AG20443 (cell line): ENCODE results near the gene GAL.

Experiments used
- DNase-seq: peaks from one replicate; pipeline ENCODE4 v3.0.0; 2012; ENCODE audit warnings: low spot score, mixed read lengths

GAL gene

DNA sequence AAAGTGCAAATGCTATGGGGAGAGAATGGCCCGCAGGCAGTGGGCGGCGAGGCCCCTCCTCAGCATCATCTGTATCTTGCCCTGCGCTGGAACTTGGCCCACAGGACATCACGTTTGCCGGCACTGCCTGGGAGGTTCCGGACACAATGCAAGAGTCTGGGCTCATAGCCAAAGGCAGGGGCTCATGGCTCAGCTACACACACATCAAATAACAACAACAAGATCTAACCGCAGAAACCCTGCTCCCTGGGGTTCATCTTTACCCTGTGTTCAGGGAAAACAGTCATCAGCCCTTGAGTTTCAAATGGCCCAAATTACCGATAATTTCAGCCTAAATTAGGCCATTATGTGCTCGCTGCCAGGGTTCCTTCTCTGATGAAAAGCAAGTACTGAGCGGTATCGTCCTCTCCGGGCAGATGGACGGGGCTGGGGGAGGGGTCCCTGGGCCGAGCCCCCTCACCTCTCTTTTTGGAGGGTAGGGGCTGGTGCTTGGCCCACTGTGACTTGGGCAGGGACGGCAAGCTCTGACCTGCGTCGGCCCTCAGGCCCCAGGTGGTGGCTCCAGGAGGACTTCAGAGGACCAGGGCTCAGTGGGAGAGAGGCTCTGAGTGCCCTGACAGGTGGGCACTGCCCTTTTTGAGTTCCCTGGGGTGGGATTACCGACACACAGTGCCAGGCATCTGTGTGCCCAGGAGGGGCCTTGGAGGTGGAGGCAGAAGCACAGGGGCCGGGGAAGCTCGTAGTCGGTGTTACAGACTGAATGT is 25.0 kb upstream of the GAL start:
- DNase-seq: peak; percentile 93

DNA sequence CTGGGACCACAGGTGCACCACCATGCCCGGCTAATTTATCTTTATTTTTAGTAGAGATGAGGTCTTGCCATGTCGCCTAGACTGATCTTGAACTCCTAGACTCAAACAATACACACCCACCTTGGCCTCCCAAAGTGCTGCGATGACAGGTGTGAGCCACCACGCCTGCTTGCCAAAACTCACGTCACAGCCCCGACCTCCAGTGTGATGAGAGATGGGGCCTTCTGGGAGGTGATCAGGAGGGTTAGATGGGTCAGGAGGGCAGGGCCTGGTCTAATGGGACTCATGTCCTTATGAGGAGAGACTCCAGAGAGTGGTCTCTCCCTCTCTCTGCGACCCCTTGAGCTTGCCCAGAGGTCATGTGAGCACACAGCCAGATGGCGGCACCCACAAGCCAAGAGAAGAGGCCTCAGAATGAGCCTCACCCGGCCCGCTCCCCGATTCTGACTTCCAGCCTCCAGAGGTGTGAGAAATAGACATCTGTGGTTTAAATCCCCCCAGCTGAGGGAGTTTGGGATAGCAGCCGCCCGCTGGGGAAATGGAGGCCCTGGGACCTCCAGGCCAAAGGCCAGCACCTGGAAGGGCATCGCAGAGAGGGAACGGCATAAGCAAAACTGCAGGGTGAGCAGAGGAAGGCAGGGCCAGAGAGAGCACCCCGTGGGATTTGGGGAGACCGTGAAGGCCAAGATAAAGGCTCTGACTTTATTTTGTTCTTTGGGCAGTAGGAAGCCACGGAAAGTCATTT is 24.1 kb upstream of the GAL start:
- DNase-seq: no peak

DNA sequence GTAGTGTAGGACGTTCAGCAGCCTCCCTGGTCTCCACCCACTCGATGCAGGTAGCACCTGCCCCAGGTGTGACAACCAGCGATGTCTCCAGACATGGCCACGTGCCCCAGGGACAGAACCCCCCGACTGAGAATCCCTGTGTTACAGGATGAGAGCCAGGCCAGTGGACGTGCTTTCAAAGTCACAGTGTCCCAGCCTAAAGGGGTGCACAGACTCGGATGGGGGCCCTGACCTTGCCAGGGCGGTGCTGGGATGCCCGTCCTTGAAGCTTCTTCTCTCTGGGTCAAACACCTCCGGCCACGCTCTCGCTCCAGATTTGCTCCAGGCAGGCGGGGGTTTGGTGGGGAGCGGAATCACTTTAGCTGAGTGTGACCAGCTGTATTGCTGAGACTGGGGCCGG is 23.3 kb upstream of the GAL start:
- no peak for DNase-seq

DNA sequence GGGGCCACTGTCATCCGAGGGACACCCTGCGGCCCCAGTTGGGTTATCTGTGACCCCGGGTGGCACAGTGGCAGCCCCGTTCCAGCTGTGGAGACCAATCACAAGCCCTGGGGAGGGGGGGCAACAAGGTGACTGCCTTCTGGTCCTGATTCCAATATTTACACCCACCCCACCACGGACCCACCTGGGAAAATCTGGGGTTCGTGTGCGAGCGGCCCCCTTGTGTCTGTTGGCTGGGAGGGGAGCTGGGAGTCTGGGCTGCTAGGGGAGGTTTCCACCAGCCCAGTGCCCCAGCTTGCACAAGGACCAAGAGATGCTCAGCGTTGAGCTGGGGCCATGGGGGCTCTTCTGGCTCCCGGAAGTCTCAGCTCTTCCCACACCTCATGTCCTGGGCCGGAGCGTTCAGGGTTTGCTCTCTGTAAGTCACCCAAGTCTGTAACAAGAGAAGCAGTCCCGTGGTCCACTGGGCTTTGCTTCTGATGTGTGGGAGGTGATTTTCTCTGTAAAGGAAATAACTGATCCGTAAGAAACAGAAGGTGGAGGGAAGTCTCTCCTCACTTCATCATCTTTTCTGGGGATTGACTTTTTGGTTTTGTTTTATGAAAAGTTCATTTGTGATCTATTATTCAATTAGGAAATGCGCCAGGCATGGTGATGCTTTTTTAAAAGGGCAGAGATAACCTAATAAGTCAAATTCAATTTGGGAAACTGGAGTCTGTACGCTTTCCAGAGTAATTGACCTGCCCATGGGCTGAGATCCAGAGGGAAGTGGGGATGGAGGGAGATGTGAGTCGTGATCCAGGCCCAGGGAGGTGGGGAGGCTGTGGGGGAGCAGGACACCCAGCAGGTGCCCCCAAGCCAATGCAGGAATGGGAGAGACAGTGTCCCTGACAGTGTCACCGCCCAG is 22.4 kb upstream of the GAL start:
- no peak for DNase-seq

DNA sequence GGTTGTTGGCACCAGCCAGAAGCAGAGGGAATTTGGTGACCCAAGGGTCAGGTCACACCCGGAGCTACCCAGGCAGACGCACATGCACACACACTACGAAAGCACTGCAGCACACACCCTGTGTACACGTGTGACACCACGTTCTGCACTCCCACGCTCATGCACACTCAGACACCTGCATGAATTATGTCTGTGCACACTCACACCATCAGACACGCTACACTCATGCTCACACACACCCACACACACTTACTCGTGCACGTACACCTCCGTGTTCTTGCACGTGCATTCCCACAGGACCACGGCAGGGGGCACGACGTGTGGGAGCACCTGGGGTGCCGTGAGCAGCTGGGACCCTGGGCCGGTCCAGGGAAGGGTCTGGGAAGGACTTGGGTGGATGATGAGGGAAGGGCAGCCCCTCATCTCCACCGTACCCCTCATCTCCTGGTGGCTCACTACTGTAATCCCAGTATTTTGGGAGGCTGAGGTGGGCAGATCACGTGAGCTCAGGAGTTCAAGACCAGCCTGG is 20.8 kb upstream of the GAL start:
- no peak for DNase-seq

DNA sequence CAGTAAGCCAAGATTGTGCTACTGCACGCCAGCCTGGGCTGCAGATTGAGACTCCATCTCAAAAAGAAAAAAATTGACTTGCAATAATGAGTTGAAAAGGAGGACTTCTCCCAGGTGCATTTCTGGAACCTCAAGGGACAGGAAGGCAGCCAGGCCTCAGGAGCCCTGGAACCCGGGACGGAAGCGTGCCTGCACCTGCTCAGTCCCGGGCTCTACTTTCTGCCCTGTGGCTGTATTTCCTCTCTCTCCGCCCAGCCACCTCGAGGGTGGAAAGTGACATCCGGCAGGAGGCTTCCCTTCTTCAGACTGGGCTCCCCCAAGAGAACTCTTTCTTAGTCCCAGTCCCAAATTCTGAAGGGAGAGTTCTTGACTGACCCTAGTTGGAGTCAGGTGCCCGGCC is 20.2 kb upstream of the GAL start:
- no peak for DNase-seq

DNA sequence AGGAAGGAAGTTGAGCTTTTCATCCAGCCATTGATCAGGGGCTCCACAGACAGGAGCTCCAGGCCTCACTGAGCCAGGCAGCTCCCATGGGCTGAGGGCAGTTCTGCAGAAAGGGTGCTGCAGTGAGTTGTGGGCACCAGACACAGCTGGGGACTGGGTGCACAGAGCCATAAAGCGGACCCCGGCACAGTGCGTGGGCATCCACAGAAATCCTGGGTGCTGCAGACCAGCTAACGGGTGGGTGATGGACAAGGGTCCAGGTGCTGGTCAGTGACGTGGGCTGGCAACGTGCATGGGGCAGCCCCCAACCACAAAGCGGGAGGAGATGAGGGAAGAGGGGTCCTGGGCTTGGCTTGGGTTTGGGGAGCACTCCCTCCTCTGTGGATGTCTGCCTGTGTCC is 19.4 kb upstream of the GAL start:
- no peak for DNase-seq

DNA sequence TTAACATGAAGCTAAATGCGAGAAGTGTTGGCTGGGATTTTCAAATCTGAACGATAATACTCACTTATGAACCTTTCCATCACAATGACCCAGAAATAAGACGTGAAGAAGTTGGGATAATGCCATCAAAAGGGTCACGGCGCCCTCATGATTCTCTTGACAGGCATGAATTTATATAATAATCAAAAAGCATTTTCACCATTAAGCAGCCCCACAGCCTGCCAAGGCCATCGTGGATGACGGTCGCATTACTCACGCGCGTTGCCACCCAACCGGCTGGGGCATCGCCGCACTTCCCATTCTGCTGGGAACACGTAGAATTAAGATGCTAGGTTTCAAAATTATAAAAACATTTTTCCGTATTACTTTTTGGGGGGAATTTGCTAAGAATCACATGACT is 18.9 kb upstream of the GAL start:
- no peak for DNase-seq

DNA sequence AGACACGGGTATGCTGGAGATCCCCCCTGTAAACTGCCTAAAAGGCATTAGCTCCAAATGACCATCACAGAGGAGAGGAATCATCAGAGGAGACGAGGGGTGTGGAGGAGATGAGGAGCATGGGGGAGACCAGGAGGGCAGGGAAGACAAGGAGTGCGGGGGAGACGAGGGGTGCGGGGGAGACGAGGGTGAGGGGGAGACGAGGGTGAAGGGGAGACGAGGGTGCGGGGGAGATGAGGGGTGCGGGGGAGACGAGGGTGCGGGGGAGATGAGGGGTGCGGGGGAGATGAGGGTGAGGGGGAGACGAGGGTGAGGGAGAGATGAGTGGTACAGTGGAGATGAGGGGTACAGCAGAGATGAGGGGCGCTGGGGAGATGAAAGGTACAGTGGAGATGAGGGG is 17.5 kb upstream of the GAL start:
- no peak for DNase-seq

DNA sequence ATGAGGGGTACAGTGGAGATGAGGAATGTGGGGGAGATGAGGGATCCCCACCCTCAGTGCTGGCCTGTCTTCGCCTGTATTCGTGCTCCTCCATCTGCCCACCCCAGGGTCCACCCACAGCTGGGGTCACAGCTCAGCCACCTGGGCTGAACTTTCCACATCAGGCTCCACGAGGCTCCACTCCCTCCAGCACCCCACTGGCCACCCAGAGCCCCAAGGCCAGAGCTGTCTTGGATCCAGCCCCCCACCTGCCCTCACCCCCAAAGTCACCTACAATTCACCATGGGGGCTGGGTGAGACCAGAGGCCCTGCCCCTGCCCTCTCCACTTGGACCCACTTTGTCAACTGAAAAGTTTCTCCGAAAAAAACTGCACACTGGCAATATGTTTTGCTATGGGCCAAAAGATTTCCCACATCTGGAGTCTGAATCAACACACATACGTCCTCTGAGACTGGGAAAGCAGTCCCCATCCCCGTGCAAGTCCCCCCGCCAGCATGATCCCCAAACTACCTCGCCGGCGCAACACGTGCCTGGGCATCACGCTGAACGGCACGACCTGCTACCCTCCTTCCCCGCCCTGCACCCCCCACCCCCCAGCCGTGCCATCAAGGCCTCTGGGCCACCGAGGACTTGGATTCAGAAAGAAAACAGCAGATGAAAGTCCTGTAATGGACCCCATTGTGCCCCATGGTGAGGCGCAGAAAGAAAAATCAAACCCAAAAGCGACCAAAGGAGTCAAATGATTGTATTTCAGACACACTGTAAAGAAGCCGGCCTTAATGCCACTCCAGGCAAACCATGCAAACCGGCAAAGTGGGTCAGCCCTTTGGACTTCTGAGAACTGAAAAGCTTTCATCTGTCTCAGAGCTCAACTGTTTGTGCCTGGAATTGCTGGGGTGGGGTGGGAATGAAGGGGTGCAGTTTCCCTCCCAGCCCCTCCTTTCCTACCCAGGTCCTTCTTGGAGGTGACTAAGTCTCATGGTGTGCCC is 16.5 kb upstream of the GAL start:
- no peak for DNase-seq

DNA sequence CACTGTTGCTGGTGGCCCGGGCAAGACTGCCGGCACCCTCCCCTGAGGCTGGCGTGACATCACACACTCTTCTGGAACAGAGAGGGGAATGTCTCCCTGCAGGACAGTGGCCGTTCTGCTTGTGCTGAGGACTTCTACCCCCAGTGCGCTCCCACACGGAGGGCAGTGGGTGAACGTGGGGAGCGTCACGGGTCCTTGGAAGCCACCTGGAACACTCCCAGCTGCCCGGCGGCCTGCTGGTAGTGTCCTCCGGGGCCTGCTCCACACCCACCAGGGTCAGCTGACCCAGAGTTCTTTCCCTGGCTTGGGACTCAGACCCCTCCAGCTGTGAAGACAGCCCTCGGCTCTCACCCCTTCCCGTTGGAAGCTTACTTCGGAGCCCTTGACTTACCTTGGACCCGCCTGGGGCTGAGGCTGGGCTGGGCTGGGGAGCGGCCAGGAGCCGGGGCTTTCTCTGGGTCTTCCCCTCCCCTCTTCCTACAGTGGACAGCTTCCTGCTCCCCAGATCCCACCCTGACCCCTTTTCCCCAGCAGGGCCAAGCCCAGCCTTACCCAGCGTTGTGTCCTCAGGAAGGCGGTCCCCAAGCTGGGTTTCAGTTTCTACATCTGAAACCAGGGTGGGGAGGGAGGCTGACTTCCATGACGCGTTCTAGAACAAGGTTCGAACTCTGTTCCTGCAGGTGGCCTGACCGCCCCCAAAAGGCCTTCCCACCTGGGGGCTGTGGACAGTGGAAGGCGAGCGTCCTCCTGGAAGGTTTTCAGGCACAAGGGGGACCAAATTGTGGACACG is 14.8 kb upstream of the GAL start:
- DNase-seq: no peak

DNA sequence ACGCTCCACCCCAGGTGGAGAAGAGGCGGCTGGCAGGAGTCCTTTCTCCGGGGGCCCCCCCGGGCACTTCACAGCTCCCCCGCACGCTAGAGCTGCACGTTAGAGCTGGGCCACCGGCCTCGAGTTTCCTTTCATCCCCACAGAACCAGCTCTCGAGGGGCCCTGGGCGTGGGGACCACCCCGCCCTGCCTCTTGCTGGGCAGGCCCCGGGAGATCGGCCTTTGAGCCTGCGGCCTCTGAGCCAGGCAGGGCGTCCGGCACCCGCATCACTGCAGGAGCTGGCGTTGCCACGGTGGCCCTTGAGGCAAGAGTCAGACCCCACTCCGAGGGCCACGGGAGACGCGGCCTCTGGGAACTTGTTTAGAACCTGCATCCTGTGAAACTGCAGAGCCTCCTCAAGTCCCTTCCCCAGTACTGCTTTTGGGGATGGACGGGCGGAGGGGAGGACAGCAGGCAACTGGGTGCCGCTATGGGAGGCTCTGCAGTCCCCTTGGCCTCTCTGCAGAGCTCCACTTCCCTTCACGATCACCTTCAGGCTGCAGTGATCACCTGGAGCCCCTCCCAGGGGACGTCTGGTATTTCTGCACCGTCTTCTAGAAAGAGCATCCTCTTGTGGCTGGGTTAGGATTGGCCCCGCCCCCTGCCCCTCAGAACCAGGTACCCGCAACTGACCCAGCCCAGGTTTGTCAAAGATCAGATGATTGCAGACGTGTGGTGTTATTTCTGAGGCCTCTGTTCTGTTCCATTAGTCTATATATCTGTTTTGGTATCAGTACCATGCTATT is 13.9 kb upstream of the GAL start:
- DNase-seq: no peak

DNA sequence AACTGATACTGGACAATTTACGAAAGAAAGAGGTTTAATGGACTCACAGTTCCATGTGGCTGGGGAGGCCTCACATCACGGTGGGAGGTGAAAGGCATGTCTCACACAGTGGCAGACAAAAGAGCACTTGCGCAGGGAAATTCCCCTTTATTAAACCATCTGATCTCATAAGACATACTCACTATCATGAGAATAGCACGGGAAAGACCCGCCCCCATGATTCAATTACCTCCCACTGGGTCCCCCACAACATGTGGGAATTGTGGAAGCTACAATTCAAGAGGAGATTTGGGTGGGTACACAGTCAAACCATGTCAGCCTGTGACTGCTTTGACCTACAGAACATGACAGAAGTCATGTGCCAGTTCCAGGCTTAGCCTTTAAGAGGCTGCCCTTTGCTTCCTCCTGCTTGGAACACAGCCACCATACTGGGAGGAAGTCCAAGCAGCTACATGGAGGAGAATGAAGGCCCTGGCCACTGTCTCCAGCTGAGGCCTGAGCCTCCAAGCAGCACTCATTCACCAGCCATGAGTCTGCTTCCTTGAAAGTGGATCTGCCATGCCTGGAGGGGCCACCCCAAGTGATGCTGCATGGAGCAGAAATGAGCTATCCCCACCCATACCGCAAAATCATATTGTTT is 10.9 kb upstream of the GAL start:
- peak; percentile 44 for DNase-seq

DNA sequence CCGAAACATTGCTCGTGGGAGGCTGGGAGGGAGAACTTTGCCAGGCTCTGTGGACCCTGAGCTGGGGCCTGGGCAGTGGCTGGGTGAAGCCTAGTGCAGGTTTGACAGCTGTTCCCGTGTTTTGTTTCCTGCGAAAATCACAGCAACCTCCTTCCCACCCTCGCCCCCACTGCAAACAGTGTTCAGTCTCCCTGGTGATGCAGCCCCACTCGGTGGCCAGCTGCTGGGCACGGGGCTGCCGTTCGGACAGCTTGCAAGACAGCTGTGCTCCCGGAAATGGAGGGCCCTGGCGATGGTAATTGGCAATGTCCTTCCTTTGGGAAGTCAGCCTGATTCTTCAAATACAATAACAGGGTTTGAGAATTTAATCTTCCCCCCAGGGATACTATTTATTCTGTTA is 10.4 kb upstream of the GAL start:
- no peak for DNase-seq

DNA sequence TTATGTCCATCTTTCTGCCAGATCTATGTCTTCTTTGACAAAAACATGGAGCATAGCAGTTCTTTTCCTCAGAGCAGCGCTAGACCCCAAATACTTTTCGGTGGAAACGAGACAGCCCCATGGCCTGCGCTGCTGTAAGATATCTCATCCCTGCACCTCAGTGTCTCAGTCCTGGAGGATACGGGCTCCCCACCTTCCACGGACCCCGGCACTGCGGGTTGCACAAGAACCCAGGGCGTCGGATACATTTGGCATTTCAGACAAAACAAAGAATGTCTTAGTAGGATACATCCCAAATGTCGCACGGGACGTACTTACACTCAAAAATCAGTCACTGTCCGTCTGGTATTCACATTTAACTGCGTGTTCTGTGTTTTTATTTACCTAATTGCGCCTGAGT is 9.9 kb upstream of the GAL start:
- DNase-seq: no peak

DNA sequence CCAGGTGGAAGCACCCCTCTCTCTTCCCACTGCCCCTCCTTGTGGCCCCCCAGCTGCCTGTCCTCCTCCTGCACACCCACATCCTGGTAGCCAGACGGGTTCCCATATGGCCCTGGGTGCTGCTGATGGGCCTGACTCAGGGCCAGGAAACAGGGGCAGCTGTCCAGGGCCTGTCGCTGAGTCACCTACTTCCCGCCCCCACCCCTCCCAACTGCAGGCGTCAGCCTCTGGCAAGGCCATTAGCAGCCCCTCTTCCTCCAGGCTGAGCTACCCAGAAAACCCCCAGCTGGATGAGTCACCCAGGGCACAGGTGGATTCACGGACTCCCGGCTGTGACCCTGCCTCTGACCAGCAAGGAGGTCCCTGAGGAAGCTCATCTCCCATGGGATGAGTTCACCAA is 6.9 kb upstream of the GAL start:
- DNase-seq: peak; percentile 86

DNA sequence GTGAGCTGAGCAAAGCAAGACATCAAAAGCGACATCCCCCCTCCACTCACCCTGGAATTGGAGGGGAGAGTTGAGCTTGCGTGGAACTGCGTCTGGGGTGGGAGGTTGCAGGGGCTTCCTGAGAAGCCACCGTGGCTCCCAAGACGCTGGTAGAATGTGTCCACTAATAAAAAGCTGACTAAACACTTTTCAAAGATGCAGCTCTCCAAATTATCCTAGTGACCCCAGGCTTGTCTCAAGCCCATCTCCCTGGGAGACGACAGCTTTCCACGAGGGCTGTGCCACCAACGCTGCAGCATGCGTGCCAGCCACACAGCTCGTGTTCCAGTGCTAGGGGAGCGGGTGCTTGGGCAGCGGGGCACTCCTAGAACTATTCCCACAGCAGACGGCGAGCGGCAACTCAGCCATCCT is 6.3 kb upstream of the GAL start:
- DNase-seq: no peak

DNA sequence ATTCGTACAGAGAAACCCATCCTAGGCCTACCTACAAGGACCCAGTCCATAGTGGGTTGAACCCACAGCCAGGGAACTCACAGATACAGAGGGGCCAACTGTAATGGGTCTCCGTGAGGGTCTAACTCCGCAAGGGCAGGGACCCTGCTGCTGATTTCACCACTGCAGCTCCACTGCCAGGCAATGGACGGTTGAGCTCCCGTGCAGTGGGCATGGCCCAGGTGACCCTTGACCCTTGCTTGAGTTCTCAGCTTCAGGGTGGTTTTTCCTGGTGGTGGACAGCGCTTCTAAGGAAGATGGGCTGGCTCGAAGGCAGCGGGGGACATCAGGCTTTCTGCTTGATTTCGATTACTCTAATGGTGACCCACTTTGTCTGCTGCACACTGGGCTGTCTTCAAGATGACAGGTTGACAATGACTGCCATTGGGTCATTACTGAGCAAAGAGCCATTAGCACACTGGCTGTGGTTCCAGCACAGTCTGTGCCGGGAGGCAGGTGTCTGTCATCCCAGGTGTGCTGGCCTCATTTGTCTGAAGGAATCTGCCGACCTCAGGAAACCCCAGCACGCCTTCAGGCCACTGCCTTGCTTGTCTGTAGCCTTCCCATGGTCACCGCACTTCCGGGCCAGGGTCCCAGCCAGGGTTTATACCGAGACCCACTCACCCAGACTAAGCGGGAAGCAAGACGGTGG is 3.7 kb upstream of the GAL start:
- no peak for DNase-seq
